ENCODE measurements around the gene FCRL5.

Gene FCRL5

GRCh38 chr1:157478030-157478429, 74.3 kb downstream of the FCRL5 start:
- no peak overlapping the region for H3K27ac ChIP-seq
- TF ChIP-seq, protein P1, sequence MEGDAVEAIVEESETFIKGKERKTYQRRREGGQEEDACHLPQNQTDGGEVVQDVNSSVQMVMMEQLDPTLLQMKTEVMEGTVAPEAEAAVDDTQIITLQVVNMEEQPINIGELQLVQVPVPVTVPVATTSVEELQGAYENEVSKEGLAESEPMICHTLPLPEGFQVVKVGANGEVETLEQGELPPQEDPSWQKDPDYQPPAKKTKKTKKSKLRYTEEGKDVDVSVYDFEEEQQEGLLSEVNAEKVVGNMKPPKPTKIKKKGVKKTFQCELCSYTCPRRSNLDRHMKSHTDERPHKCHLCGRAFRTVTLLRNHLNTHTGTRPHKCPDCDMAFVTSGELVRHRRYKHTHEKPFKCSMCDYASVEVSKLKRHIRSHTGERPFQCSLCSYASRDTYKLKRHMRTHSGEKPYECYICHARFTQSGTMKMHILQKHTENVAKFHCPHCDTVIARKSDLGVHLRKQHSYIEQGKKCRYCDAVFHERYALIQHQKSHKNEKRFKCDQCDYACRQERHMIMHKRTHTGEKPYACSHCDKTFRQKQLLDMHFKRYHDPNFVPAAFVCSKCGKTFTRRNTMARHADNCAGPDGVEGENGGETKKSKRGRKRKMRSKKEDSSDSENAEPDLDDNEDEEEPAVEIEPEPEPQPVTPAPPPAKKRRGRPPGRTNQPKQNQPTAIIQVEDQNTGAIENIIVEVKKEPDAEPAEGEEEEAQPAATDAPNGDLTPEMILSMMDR (IDR thresholded peaks at IDR 0.05): no peak
- TF ChIP-seq ZFX (IDR thresholded peaks at IDR 0.05; ENCODE audit: borderline replicate concordance): no peak

GRCh38 chr1:157477419-157477818, 74.9 kb downstream of the FCRL5 start:
- H3K27ac ChIP-seq: no peak overlapping the region
- TF ChIP-seq ZFX (IDR thresholded peaks at IDR 0.05; ENCODE audit: borderline replicate concordance): no peak
- TF ChIP-seq, protein P1 (IDR thresholded peaks at IDR 0.05): no peak

GRCh38 chr1:157472959-157473358, 79.4 kb downstream of the FCRL5 start:
- H3K27ac ChIP-seq: no peak overlapping the region
- TF ChIP-seq, protein P1 (IDR thresholded peaks at IDR 0.05): no peak
- no peak for TF ChIP-seq ZFX (IDR thresholded peaks at IDR 0.05; ENCODE audit: borderline replicate concordance)

GRCh38 chr1:157472056-157472701, 80.1 kb downstream of the FCRL5 start:
- H3K27ac ChIP-seq: no peak overlapping the region
- no peak for TF ChIP-seq ZFX (IDR thresholded peaks at IDR 0.05; ENCODE audit: borderline replicate concordance)
- TF ChIP-seq, protein P1 (IDR thresholded peaks at IDR 0.05): no peak

DNA sequence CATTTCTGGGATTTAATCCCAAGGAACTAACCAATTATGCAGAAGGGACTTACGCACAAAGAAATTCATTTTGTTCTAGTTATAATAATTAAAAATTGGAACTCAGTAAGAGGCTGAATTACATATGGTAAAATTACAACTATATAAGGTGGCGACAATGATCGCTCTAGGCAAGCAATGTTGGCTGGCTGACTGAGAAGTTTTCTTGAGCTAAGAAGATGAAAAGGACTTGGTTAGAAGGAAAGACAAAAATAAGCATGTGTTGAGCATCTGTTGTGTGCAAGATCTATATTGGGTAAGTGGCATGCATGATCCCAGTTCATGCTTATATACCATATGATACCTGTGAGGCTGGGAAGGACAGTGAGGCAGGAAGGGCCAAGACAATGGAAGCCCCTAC, 80.8 kb downstream of the FCRL5 start:
- TF ChIP-seq, protein P1 (IDR thresholded peaks at IDR 0.05): no peak
- TF ChIP-seq ZFX (IDR thresholded peaks at IDR 0.05; ENCODE audit: borderline replicate concordance): no peak
- H3K27ac ChIP-seq: no peak overlapping the region

DNA sequence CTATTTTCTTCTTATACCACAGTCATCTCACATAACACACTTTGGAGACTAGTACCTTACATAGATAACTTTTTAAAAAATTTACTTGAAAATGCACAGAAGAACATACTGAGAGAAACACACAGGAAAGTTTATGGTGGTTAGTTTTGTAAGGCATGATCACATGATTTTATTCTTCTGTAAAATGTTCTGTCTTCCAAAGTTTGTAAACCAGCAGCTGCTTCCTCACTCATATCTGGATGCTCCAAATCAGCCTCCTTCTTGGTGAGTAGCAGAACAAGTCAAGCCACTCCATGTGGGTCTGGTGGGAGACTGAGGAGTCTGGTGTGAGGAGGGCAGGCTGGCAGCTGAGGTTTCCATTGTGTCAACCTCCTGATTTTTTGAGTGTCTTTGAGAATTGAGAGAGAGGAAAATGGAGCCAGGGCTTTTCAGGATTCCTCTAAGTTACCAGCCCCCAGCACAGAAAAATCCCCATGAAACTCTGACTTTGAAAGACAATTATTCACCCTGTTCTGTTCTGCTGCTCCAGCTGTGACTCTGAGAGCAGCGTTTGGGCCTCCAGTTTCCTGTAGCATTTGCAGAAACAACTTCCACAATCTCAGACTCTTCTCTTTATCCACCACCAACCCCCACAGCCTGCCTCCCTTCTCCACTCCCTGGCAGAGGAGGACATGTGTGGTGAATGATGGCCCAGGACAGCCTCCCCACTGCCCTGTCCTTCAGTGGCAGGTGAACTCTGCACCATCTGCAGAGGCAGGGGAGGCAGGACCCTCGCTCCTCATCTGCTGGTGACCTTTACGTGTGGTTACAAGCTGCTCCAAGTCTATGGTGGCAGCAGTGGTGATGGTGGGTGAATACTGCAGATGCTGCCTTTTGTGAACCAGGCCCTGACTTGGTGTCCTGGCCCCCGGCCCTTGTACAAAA, 82.3 kb downstream of the FCRL5 start:
- no peak for TF ChIP-seq ZFX (IDR thresholded peaks at IDR 0.05; ENCODE audit: borderline replicate concordance)
- TF ChIP-seq, protein P1 (IDR thresholded peaks at IDR 0.05): no peak
- no peak overlapping the region for H3K27ac ChIP-seq

DNA sequence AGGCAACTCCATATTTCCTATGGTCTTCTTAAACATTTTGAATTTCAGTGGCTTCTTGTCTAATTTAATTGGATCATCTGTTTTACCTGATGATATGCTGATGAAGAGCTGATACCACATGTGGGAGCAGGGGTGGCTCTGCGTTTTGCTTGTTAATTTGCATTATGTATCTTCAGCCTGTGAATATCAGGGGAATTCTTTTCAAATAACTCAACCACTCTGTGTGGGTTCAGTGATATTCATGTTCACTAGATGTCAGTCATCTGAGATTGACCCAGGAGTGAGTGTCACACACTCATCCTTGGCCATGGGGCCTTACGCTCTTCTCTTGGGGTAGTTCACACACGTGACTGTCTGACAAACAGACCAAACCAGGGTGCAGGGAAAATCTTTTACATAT, 83.0 kb downstream of the FCRL5 start:
- no peak overlapping the region for H3K27ac ChIP-seq

More for the DNA sequence above, 83.0 kb downstream of the FCRL5 start:
- TF ChIP-seq ZFX (IDR thresholded peaks at IDR 0.05; ENCODE audit: borderline replicate concordance): no peak
- TF ChIP-seq, protein P1 (IDR thresholded peaks at IDR 0.05): no peak
